NOMO-1 (cell line): ENCODE measurements around the gene FXYD2.

Experiments
- DNase-seq, 2 experiments: peaks; one replicate each; lab custom pipeline; 2025; ENCODE audit not compliant: unreplicated experiment in 2 of 2; lab: John Stamatoyannopoulos, UW

FXYD2 gene

GRCh38 chr11:117805045-117805444 lies 19.5 kb downstream of the FXYD2 start:
- DNase-seq = peak; percentile 21 to 31

GRCh38 chr11:117803896-117804295 lies 20.6 kb downstream of the FXYD2 start:
- DNase-seq = no peak

GRCh38 chr11:117799634-117800033 lies 24.9 kb downstream of the FXYD2 start:
- DNase-seq = no peak

GRCh38 chr11:117796872-117797529 lies 27.5 kb downstream of the FXYD2 start, which contains the start of gene DSCAML1:
TSS of gene DSCAML1 (minus strand) at chr11:117797216. CDS start at chr11:117797079, 137 bp downstream.
- no peak for DNase-seq

- no peak for DNase-seq
These were observed 28.1 kb downstream of the FXYD2 start for GRCh38 chr11:117796456-117796871.

GRCh38 chr11:117795638-117796455 lies 28.7 kb downstream of the FXYD2 start:
- no peak for DNase-seq

- DNase-seq = no peak
These were observed 29.5 kb downstream of the FXYD2 start for GRCh38 chr11:117794772-117795629.

GRCh38 chr11:117794135-117794534 lies 30.4 kb downstream of the FXYD2 start:
- DNase-seq = no peak

GRCh38 chr11:117793583-117793982 lies 31.0 kb downstream of the FXYD2 start:
- DNase-seq = no peak

- DNase-seq = no peak
These were observed 31.6 kb downstream of the FXYD2 start for GRCh38 chr11:117792992-117793391.

GRCh38 chr11:117792241-117792640 lies 32.3 kb downstream of the FXYD2 start:
- DNase-seq = no peak

- peak in 1 of 2 experiments; percentile 43 for DNase-seq
These were observed 34.3 kb downstream of the FXYD2 start for GRCh38 chr11:117790279-117790678.

GRCh38 chr11:117789241-117789640 lies 35.3 kb downstream of the FXYD2 start:
- no peak for DNase-seq

- DNase-seq = no peak
These were observed 38.2 kb downstream of the FXYD2 start for GRCh38 chr11:117786135-117786870.

GRCh38 chr11:117782101-117782500 lies 42.4 kb downstream of the FXYD2 start:
- no peak for DNase-seq

- DNase-seq = no peak
These were observed 42.9 kb downstream of the FXYD2 start for GRCh38 chr11:117781627-117782026.

GRCh38 chr11:117780456-117780855 lies 44.1 kb downstream of the FXYD2 start:
- DNase-seq = no peak

- DNase-seq = no peak
These were observed 50.0 kb downstream of the FXYD2 start for GRCh38 chr11:117774553-117774952.

GRCh38 chr11:117772360-117772759 lies 52.2 kb downstream of the FXYD2 start:
- DNase-seq = no peak

GRCh38 chr11:117771841-117772240 lies 52.7 kb downstream of the FXYD2 start:
- DNase-seq = no peak
